Urothelium cell line (cell line): ENCODE data around the gene CDK17.
"Not testable (repeated sequence)": the region's sequence is repeated elsewhere in the genome, so short reads cannot be mapped to it uniquely, and the experiment has no call there.

Experiments
- DNase-seq: peaks from one replicate; pipeline ENCODE4 v3.0.0; 2011; ENCODE audit warnings: low spot score, mixed read lengths
- FAIRE-seq: peaks from 2 replicates; lab custom pipeline; 2011; peaks lifted over from hg19 to GRCh38; lab: Jason Lieb, UNC

The CDK17 gene

GRCh38 chr12:96399919-96400630, at the start of gene CDK17:
Gene CDK17, minus strand, starts transcription at chr12:96400439. Its CDS starts 65,603 bp downstream, at chr12:96334836.
- DNase-seq (peak; percentile 83), FAIRE-seq (no peak)

GRCh38 chr12:96448300-96448699, 48.1 kb upstream of the CDK17 start:
- DNase-seq (peak; percentile 55), FAIRE-seq (no peak)

GRCh38 chr12:96447256-96447655, 47.0 kb upstream of the CDK17 start:
- FAIRE-seq: no peak

DNA sequence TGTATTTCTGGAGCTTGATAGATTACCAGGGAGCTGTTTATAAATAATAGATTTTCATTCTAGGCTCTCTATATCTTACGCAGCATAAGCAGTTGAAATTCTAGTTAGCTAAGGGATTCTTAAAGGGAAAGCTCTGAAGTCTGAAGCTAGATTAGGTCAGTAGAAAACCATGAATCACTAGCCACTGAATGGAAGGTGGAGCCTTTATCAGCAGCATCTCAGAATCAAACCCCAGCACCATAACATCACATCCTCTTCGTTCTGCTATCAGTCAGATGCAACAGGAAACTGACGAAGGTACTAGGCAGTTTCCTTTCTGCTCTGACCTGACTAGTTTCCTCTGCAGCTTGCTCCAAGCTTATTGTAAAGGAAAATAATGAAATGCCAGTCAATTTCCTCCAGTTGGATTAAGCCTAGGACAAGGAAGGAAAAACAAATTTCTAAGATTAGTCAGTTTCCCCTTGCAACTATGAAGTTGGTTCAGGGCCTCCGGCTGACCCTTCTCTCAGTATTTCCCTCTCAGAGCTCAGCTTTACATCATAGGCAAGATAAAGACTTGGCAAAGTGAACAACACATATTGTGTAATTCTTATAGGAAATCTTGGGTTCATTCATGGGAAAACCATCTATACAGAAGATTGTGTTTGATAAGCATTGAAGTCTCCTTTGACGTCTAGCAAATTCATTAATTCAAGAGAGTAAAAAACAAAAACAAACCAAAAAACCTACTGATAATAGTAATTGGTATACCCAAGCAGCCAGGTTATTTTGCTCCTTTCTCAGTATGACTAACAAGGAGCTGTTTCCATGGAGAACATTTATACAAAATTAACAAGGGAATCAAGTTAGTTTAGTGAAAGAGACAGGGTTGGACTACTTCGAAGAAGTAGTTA, 45.7 kb upstream of the CDK17 start:
- no peak for FAIRE-seq

More at GRCh38 chr12:96447256-96447655, 47.0 kb upstream of the CDK17 start:
- no peak for DNase-seq

DNA sequence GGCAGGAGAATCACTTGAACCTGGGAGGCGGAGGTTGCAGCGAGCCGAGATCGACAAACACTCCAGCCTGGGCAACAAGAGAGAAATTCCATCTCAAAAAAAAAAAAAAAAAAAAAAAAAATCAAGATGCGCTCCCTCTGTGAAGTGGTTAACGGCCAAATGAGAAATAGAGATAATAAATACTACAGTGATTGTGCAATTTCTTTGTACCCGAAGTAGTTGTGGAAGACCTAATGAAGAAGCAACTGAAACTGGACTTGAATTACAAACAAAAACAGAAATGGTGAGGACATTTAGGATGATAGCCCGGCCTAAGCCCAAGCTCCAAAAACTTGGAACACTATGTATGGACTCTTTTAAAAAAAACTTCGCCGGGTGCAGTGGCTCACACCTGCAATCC, 44.2 kb upstream of the CDK17 start:
- DNase-seq (no peak), FAIRE-seq (no peak)

More for the DNA sequence above, 45.7 kb upstream of the CDK17 start:
- peak; percentile 46 for DNase-seq

- FAIRE-seq (no peak), DNase-seq (no peak)
Measured at GRCh38 chr12:96442906-96443305, 42.7 kb upstream of the CDK17 start.

DNA sequence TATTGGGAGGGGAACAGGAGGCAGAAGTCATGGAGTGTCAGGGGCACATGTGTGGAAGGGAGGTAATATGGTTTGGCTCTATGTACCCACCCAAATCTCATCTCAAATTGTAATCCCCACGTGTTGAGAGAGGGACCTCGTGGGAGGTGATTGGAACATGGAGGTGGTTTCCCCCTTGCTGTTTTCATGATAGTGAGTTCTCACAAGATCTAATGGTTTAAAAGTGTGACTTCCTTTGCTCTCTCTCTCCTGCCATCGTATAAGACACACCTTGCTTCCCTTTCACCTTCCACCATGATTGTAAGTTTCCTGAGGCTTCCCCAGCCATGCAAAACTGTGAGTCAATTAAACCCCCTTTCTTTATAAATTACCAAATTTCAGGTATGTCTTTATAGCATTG, 41.6 kb upstream of the CDK17 start:
- no peak for FAIRE-seq

DNA sequence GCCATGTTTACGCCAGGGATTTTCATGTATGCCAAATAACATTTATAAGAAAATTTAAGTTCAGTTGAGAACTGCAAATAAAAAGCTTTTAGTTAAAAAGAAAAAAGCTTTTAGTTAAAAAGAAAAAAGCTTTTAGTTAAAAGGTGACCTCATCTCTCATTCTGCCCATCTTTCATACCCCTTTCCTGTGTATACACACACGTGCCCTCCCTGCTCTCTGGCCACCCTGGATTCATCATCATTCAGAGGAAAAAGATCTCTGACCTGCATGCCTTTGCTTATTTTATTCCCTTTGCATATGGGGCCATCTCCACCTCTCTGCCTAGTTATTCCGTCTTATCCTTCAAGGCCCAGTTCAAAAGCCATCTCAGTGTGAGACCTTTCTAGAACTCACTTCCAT, 38.1 kb upstream of the CDK17 start:
- no peak for FAIRE-seq

More for the DNA sequence above, 41.6 kb upstream of the CDK17 start:
- no peak for DNase-seq

DNA sequence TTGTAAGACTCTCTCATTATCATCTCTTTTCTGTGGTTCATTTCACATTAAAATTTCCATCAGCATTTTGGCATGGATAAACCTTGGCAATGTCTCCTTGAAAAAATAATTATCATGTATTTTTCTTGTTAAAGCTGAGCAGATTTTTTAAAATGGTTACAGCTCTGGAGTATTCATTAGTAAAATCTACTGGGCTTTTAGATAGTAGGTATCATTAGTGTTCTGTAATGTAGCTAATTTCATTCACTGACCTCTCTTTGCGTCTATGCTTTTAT, 36.9 kb upstream of the CDK17 start:
- DNase-seq (no peak), FAIRE-seq (no peak)

More for the DNA sequence above, 38.1 kb upstream of the CDK17 start:
- no peak for DNase-seq

DNA sequence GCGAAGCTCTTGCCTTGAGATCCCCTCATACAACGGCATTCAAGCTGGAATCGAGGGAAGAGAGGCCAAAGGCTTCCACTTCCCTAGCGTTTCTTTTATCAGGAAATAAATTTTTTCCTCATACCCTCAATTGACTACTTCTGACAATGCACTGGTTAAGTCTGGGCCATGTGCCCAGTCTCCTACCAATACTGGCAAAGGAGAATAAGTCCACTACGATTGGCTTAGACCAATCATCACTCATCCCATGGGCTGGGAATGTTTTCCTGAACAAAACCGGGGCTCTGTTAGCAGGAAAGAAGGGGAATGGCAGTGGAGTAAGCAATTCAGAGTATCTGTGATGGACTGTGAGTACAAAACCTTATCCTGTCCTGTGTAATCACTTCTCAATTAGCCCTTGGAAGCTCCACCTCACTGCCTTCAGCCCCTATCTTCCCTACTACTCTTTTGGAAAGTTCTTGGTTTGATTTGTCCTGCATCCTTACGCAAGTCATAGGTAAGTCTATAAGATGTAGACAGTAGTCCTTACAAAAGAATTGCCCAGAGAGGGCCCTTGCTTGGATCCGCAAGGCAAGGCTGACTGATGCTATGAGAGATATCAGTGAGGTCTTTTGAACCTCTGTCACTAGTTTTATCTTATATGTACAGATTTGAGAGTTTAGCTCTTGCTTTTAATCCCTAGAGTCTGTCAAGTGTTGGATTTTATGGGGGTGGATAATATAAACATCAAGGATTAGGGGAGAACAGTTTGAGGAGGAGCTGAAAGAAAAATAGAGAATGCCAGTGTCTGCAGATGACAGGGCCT, 36.3 kb upstream of the CDK17 start:
- DNase-seq (no peak), FAIRE-seq (no peak)

- DNase-seq (peak; percentile 27), FAIRE-seq (no peak)
Measured at GRCh38 chr12:96434107-96434506, 33.9 kb upstream of the CDK17 start.

DNA sequence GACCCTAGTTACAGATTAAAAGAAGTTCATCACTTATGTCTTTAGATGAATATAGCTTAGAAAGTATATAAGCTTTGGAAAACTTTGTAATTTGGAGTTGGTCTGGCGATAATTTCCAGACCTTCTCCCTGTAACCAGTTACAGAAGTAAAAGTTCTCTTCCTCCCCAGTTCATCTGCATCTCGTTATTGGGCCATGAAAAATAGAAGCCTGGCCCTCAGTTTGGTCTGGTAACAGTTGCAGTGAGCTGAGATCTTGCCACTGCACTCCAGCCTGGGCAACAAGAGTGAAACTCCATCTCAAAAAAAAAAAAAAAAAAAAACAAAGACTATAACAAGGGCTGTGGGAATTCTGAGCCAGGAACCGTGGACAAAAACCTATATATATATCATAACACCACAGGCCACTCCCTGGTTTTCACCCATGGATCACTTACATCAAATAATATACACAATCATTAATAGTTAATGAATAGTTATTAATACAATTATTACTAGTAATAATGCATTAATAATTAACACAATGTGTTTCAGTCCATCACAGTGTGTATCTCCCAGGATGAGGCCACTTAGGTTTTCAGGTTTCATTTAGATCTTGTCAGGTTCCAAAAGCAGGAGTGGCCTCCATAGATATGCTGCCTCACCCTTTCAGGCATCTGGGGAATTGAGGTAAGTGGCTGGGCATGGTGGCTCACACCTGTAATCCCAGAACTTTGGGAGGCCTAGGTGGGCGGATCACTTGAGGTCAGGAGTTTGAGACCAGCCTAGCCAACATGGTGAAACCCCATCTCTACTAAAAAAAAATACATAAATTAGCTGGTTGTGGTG, 32.5 kb upstream of the CDK17 start:
- not testable (repeated sequence) for DNase-seq, FAIRE-seq

DNA sequence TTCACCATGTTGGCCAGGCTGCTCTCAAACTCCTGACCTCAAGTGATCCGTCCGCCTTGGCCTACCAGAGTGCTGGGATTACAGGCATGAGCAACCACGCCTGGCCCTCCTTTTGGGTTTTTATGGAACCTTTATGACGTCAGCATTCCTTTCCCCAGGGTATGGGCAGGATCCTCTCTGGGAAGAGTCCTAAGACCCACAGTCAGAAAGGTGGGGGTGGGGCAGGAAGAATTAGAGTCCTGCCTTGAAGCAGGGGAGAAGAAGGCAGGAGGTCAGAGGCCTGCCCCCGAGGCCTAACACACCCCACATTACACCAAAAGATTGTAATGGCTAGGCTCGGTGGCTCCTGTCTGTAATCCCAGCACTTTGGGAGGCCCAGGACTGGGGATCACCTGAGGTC, 30.8 kb upstream of the CDK17 start:
- DNase-seq (no peak), FAIRE-seq (no peak)

DNA sequence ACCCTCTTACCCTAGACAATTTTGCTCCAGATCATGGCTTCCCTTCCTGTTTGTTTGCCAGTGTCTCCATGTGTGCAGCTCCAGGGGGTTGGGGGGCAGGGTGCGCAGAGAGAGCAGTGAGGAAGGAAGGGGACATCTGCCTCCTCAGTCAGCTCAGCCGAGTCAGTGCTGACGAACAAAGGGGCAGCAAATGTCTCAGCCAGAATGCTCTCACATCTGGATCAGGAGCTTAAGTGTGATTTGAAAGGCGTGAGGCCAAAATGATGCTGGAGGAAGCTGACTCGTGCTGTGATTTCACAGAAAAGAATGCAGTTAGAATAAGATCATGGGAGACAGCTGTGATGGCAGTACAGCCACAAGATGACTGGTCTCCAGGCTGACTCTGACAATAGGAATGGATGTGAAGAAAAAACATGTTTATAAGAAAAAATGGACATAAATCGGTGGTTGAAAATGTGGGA, 27.1 kb upstream of the CDK17 start:
- FAIRE-seq: peak; percentile 9
- peak; percentile 74 for DNase-seq

- no peak for DNase-seq
- no peak for FAIRE-seq
Measured at GRCh38 chr12:96425951-96426350, 25.7 kb upstream of the CDK17 start.

DNA sequence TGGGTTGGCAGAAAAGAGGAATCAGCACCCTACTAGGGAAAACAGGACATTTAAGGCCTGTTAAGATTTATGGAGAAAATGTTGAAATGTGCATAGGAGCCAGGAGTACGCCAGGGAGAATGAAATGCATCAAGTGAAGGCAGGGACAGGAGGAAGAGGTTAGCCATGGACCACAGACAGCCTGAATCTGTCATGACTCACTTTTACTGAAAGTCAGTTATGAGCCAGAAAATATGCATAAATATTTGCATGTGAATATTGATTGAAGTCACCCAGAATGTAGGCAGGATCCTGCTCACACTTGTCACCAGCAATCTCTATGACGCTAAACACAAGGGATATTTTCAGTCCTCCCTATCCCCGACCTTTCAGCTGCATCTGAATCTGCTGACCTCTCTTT, 25.1 kb upstream of the CDK17 start:
- FAIRE-seq: no peak
- peak; percentile 20 for DNase-seq

DNA sequence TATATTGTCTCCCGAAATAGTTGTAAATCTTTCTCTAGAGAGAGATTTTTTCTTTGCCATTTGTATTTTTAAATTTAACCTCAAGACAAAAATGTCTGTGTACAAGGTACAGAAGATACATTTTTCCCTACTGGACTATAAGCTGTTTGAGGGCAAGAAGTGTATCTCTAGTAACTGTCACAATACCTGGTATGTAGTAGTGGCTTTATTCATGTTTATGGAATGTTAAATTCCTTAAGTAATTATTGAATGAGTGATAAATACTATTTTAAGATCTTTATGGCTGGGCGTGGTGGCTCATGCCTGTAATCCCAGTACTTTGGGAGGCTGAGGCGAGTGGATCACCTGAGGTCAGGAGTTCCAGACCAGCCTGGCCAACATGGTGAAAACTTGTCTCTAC, 24.4 kb upstream of the CDK17 start:
- FAIRE-seq: no peak
- DNase-seq: no peak

GRCh38 chr12:96422192-96422591, 22.0 kb upstream of the CDK17 start:
- no peak for DNase-seq
- FAIRE-seq: no peak

- FAIRE-seq (no peak), DNase-seq (no peak)
Measured at GRCh38 chr12:96421014-96421413, 20.8 kb upstream of the CDK17 start.

- no peak for FAIRE-seq
- DNase-seq: no peak
Measured at GRCh38 chr12:96420277-96420835, 20.1 kb upstream of the CDK17 start.
